NT2/D1 (cell line): ENCODE results near the gene BCAN.
A peak's percentile ranks its signal among the peaks of the same experiment; 100 is the strongest.

Source experiments
- DNase-seq: peaks from one replicate; pipeline ENCODE4 v3.0.0-alpha.2; 2011; ENCODE audit warnings: low read depth, low spot score
- H3K27me3 ChIP-seq: 2 replicates; pipeline ENCODE4 v1.6.0; 2011; ENCODE audit warnings: mild to moderate bottlenecking; ENCODE audit not compliant: insufficient read length, insufficient read depth
- H3K36me3 ChIP-seq: 2 replicates; pipeline ENCODE4 v1.6.1; 2011; ENCODE audit warnings: mild to moderate bottlenecking, low read length, mixed read lengths; ENCODE audit not compliant: insufficient read depth, insufficient read length
- H3K4me1 ChIP-seq: 2 replicates; pipeline ENCODE4 v1.5.1; 2011; ENCODE audit not compliant: insufficient read depth, insufficient read length
- H3K4me3 ChIP-seq: 2 replicates; pipeline ENCODE4 v1.5.1; 2011; ENCODE audit warnings: low read depth; ENCODE audit not compliant: insufficient read length
- H3K9ac ChIP-seq: 2 replicates; pipeline ENCODE4 v1.6.0; 2011; ENCODE audit warnings: low read depth; ENCODE audit not compliant: insufficient read length
- H3K9me3 ChIP-seq: 2 replicates; pipeline ENCODE4 v1.5.1; 2011; ENCODE audit warnings: mild to moderate bottlenecking, low read length; ENCODE audit not compliant: insufficient read depth
- SUZ12 ChIP-seq: IDR thresholded peaks from 2 replicates; pipeline ENCODE4 v1.6.1; 2011; ENCODE audit not compliant: insufficient read length, insufficient read depth; ENCODE audit errors: extremely low read depth
- YY1 ChIP-seq: IDR thresholded peaks from 2 replicates; pipeline ENCODE4 v1.6.1; 2011; ENCODE audit not compliant: insufficient read length, insufficient read depth
- ZNF274 ChIP-seq: IDR thresholded peaks from 2 replicates; pipeline ENCODE4 v1.6.1; 2011; ENCODE audit warnings: mild to moderate bottlenecking, low read depth, low read length

Gene BCAN

DNA sequence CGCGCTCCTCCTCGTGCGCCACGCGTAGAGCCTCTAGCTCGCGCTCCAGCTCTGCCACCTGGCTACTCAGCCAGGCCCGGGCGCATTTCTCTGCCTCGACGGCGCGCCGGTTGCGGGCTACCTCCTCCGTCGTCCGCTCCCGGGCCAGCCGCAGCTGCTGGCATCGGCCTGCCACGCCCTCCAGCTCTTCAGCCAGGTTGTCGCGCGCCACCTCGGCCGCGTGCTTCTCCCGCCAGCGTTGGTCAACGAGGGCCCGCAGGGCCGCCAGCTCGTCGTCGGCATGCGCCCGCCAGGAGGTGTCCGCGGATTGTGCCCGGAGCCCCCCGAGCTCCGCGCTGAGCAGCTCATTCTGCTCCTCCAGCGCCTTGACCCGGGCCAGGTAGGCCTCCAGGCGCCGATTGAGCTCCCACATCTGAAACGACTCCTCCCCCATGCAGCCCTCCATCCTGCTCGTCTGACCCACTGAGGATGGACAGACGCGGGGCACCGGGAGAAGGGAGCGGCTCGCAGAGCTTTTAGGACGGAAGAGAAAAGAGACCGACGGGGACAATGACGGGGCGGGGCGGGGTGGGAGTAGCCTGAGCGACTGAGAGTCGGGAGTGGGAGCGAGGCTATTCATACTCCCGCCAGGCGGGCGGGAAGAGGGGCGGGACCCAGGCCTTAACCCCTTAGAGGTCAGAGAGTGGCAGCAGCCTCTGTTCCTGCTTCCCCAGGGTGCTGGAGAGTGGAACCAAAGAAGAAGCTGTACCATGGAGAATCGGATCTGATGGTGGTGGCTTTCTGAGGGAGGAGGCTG lies 35.1 kb downstream of the BCAN start, which contains the start of gene NES:
Gene NES, minus strand, starts transcription at position 588 of the 796 bp plus-strand sequence. Its CDS starts 143 bp downstream, at position 445.
- H3K4me3 ChIP-seq = peak within 1 kb of the TSS; percentile 94
- peaks cover 43% of the 10 kb centered on the region for H3K36me3 ChIP-seq
- H3K27me3 ChIP-seq = no peaks in the 10 kb centered on the region
- H3K9me3 ChIP-seq = peaks cover 9% of the 10 kb centered on the region; the same call in 1 of the 2 replicates
- DNase-seq = no peak
- TF ChIP-seq YY1 (no peak), ZNF274 (no peak), SUZ12 (no peak)
- peak within 1 kb of the TSS; percentile 98 for H3K9ac ChIP-seq
- H3K4me1 ChIP-seq = peaks cover 27% of the 10 kb centered on the region

GRCh38 chr1:156677616-156678596 lies 36.0 kb downstream of the BCAN start:
- no peak for DNase-seq
- no peak for TF ChIP-seq ZNF274
- peak overlapping the region; percentile 94 for H3K4me3 ChIP-seq
- H3K27me3 ChIP-seq = no peaks in the 10 kb centered on the region
- peaks cover 34% of the 10 kb centered on the region for H3K36me3 ChIP-seq
- H3K9ac ChIP-seq = peak overlapping the region; percentile 14
- peaks cover 24% of the 10 kb centered on the region for H3K4me1 ChIP-seq
- H3K9me3 ChIP-seq = 0 out of 2 replicates have a peak, but pooled peaks cover under 1% of the 10 kb centered on the region

DNA sequence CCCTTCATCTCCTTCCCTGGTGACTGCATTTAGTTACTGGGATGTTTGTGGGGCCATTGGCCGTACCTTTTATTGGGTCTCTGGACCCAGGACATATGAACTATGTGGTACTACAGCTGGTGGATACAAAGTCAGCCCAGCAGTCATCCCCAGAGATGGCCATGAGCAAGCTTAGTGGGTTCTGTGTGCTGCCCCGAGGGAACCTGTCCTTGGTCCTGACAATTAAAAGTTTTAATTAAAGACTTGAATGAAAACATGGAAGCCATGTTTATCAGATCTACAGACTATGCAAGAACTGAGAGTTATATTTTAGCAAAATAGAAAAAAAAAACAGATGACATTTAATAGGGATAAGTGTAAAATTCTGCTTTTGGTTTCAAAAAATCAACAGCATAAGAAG lies 38.1 kb downstream of the BCAN start:
- no peak overlapping the region for H3K4me3 ChIP-seq
- no peaks in the 10 kb centered on the region for H3K9me3 ChIP-seq
- H3K9ac ChIP-seq = no peak overlapping the region
- no peaks in the 10 kb centered on the region for H3K27me3 ChIP-seq
- H3K4me1 ChIP-seq = peaks cover 7% of the 10 kb centered on the region
- peaks cover 14% of the 10 kb centered on the region for H3K36me3 ChIP-seq
- TF ChIP-seq SUZ12 = no peak
- DNase-seq = no peak

DNA sequence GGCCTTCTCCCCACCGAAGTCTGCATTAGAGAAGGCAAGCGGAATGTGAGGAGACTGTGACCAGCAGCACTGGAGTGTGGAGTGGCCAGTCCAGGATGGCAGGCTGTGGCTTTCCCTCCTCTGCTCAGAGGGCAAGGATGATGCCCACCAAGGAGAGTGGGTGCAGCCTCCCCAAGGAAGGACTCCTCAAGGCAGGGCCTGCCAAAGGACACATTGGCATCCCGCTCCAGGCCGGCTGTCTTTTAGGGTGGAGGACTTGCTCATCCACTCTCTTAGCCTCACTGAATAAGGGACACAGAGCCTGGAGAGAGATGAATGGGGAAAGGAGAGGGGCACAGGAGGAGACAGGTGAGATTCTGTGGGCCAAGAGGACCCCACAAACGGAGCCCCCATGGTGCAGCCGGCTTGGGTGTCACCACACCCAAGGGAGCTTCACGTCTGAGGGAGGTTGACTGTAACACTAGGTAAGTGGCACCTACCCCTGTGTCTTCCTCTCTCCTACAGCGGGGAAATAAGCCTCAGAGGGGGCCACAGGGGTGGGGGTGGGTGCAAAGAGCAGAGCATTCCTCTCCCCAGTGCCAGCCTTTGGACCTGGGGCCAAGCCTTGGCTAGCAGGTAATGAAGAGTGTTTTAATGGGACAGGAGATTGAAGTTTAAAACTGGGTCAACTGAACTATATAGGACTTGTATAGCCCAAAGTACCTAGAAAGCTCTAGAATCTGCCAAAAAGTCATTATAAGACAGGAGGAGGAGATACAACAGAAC lies 39.5 kb downstream of the BCAN start:
- Histone ChIP-seq H3K36me3 (peaks cover 1% of the 10 kb centered on the region), H3K27me3 (no peaks in the 10 kb centered on the region), H3K4me1 (peaks cover 6% of the 10 kb centered on the region), H3K4me3 (no peak overlapping the region), H3K9me3 (no peaks in the 10 kb centered on the region), H3K9ac (no peak overlapping the region)
- TF ChIP-seq ZNF274 (no peak), YY1 (no peak), SUZ12 (no peak)
- no peak for DNase-seq

- H3K27me3 ChIP-seq = no peaks in the 10 kb centered on the region
- H3K4me1 ChIP-seq = peaks cover 6% of the 10 kb centered on the region
- no peaks in the 10 kb centered on the region for H3K9me3 ChIP-seq
- no peak overlapping the region for H3K4me3 ChIP-seq
- H3K36me3 ChIP-seq = no peaks in the 10 kb centered on the region
- TF ChIP-seq SUZ12 (no peak), YY1 (no peak), ZNF274 (no peak)
- no peak for DNase-seq
- H3K9ac ChIP-seq = no peak overlapping the region
Measured at GRCh38 chr1:156682166-156682890, 40.4 kb downstream of the BCAN start.

DNA sequence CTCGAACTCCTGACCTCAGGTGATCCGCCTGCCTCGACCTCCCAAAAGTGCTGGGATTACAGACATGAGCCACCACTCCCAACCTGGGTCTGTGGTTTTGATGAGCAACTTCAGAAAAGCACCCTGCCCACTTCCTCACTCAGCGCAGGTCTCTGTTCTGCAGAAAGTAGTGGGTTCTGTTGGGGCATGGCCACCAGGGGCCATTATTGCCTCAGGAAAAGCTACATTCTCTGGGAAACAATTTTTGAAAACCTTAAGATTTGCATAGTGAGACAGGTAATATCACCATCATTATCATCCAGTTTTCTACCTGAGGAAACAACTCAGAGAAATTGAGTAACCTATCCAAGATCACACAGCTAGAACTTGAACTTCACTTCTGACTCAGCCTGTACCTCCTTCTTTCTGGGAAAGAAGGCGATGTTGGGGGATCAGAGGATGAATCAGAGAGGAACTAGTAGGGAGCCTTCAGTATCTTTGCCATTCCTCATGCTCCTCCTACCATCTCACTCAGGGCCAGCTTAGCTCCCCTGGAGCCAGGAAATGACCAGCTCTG lies 42.4 kb downstream of the BCAN start:
- Histone ChIP-seq H3K36me3 (no peaks in the 10 kb centered on the region), H3K27me3 (no peaks in the 10 kb centered on the region), H3K9ac (no peak overlapping the region), H3K4me3 (no peak overlapping the region), H3K9me3 (no peaks in the 10 kb centered on the region), H3K4me1 (peaks cover 6% of the 10 kb centered on the region)
- TF ChIP-seq YY1 (no peak), ZNF274 (no peak), SUZ12 (no peak)
- no peak for DNase-seq
